Measurements from ENCODE around the gene PKD1.
"Not testable (repeated sequence)": the region's sequence is repeated elsewhere in the genome, so short reads cannot be mapped to it uniquely, and the experiment has no call there.

PKD1 gene

DNA sequence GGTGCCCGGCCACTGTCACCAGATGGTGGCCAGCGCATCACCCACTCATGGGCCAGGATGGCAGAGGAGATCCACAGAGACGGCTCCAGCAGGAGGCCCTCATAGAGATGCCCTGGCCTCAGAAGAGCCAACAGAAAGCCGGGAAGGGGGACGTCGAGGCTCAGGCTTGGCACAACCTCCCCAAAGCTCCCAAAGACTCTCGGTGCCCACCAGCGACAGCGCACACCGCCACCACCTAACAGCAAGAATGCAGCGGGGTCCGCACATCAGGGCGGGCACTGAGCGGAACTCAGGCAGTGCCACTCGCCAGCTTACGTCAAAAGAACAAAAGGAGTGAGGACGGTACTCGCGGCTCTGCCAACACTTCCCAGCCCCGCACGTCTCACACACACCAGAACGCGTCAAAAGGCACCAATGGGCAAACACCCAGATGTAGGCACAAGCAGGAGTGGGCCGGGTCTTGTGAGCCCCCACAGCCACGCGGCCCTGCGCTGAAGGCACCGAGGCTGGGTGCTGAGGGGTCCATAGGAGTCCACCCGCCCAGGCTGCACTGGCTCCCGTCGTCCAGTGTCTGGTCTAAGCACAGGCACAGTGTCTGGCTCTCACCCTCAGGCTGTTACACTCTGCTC lies 8.7 kb downstream of the PKD1 start:
- in situ Hi-C loops (cut with MboI; ENCODE audit: low sequenced_read_pairs) = loop anchor here (25.0 kb wide), 1 partner anchor 265 kb away; the partner anchor contains the start of gene MEIOB

DNA sequence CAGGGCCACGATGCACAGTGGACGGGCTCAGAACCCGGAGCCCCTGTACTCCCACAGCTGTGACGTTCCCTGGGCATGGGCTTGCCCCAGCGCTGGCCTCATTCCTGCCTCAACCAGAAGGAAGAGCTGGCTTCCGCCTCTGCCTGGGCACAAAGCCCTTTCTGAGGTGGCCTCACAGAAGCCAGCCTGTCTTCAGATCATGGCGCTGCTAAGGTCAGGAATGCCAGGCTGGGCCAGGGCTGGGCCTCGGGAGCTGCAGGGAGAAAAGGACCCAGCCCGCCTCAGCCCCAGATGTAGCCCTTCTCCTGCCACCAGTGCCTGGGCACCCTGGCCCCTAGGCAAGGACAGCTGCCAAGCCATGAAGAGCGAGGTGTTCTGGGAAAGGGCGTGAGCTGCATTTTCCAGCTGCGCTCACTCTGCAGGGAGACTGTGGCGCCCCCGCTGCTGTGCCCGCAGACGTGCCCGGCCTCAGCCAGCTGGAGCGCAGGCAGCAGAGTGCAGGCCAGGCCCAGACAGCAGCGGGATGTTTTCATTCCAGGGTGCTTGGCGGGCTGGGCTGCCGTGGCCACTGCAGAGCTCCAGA lies 9.4 kb downstream of the PKD1 start:
- in situ Hi-C loops (cut with MboI; ENCODE audit: low sequenced_read_pairs) = loop anchor here (25.0 kb wide), 1 partner anchor 264 kb away; the partner anchor contains the start of gene MEIOB

DNA sequence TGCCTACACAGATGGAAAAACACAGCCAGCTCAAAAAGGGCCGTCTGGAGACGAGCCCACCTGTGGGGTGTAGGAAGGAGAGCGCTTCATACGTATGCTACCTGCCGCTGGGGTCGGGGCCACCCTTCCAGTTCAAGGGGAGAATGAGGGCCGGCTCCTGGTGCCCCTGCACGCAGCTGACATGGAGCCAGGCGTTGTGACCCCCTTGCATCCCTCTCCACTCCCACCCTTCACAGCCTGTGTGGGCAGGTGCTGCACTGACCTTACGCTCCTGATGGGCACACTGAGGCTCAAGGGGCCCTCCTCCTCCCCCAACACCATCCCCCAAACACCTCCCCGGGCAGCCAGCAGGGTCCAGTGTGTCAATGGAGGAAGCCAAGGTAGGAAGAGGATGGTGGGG lies 10.1 kb downstream of the PKD1 start:
- in situ Hi-C loops (cut with MboI; ENCODE audit: low sequenced_read_pairs) = loop anchor here (25.0 kb wide), 1 partner anchor 263 kb away; the partner anchor contains the start of gene MEIOB

DNA sequence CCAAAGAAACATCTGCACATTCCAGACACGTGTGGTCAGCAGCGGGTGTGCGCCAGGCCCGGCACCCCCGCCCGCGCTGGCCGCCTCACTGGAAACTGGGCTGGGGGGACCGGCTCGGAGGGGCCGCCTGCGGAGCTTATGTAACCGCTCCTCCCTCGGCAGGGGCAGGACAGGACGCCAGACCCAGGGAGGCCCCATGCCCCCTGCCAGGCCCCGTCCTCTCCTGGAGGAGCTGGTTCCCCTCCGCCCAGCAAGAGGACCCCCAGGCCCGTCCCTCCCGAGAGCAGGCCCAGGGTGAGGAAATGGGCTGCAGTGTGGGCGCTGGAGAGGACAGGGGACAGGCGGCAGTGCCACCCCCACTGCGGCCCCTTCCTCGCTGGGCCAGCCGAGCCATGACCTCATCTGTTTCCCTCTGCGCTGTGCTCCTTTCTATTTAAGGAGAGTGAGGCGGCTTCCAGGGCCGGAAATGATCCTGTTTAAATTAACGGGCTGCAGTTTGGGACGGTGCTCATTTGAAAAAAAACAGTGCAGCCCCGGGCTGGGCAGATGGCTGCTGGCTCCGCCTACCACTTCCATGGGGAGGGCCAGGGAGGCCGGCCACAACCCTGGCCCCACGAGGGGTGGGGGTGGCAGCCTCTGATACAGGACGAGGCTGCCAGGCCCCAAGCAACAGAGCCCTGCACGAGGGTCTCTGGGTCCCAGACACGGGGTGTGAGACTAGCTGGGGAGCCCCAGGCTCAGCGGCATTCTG lies 10.8 kb downstream of the PKD1 start:
- in situ Hi-C loops (cut with MboI; ENCODE audit: low sequenced_read_pairs) = loop anchor here (25.0 kb wide), 1 partner anchor 263 kb away; the partner anchor contains the start of gene MEIOB

DNA sequence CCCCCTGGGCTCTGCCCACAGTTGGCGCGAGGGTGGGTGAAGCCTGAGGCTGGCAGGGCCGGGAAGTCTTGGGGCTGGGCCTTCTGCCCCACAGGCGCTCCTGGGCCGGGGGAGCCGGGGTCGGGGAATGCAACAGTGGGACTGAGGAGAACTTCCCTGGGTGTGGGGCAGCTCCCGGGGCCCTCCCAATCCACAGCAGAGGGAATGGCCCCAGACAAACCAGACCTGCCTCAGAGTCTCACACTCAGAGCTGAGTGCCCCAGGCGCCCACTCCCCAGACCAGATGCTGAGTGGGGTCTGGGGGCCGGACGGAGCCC lies 11.4 kb downstream of the PKD1 start:
- in situ Hi-C loops (cut with MboI; ENCODE audit: low sequenced_read_pairs) = not testable (repeated sequence)

DNA sequence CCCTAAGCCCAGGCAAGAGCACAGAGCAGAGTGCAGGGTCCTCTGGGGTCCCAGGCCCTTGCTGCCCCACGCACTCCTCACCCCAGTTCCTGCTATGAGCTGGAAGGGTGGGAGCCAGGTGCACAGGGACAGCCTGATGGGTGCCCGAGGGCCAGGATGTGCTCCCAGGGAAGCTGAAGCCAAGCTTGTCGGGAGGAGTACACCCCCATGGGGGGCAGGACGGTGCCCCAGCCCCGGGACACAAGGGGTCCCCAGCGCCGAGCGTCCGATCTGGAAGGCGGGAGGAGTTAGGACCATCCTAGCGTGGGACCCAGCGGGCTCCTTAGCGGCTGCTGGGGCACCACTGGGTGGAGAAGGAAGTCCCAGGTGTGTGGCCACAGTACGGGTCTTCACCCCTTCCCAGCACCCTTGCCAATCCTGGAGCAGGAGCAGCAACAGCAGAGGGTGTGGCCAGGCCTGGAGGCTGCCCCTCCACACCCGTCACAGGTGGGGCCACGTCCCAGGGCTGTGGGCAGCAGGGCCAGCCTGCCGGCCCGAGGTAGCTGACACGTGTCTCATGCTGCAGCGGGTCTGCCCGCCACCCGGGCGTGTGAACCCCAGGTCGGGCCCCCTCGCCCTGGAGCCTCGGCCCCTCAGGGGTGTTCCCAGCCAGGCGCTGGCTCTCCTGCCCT lies 11.9 kb downstream of the PKD1 start:
- in situ Hi-C loops (cut with MboI; ENCODE audit: low sequenced_read_pairs) = not testable (repeated sequence)

DNA sequence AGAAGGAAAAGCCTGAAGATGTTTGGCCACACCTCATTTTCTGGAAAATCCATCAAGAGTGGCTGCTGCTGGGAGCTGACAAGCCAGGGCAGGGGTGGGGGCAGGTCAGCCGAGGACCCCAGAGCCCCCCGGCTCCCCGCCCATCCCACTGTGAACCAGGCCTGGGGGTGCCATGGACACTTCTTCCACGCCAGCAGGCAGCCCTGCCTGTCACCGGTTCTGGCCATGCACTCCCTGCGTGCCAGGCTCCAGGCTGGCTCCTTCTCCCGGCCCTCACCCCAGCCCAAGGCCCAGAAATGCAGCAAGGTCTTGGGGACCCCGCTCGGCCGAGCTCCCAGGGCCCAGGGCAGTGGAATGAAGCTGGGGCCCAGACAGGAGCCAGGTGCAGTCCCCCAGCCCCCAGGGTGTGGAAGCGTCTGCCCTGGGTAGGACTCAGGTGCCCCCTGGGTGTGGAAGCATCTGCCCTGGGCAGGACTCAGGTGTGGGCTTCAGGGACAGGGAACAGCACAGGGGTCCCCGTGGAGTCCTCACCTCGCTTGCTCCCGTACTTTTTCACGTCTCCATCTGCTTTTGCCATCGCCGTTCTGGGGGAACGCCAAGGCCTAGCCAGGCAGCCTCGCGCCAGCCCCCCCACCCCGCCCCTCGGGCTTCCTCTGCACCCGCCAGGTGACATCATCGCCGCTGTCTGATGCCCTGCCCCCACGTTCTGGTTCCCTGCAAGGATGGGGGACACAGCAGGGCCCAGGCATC lies 12.6 kb downstream of the PKD1 start:
- in situ Hi-C loops (cut with MboI; ENCODE audit: low sequenced_read_pairs) = not testable (repeated sequence)

DNA sequence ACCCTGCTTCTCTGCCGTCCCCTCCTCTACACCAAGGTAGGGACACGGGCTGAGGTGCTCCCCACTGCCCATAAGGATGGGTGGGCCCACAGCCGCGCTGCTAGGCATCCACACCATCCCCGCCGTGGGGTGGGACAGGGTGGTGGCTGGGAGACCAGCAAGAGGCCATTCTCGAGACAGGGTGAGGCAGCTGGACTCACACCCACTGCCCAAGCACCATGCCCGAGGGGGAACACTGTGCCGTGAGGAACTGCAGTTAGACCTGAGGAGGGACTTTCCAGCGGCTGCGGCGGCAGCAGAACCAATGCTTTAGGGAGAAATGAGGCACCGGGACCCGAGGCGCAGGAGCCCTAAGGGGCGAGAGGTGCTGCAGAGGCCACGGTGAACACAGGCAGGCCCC lies 13.3 kb downstream of the PKD1 start:
- in situ Hi-C loops (cut with MboI; ENCODE audit: low sequenced_read_pairs) = no loop called here

DNA sequence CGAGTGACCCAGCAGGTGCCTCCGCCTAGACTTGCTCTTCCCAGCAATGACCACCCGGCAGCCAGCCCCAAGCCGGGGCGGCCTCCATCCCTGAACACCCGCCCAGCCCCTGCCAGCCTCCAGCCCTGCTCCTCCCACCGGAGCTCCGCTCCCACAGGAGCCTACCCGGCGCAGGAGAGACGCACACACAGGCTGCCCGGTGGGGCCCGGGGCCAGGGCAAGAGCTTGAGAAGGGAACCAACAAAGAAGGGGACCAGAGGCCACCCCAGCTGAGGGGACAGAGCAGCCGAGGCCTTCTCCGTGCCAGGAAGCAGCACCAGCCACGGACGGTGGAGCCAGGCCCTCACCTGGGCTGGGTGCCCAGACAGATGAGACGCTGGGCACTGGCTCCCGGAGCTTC lies 13.8 kb downstream of the PKD1 start:
- in situ Hi-C loops (cut with MboI; ENCODE audit: low sequenced_read_pairs) = no loop called here

DNA sequence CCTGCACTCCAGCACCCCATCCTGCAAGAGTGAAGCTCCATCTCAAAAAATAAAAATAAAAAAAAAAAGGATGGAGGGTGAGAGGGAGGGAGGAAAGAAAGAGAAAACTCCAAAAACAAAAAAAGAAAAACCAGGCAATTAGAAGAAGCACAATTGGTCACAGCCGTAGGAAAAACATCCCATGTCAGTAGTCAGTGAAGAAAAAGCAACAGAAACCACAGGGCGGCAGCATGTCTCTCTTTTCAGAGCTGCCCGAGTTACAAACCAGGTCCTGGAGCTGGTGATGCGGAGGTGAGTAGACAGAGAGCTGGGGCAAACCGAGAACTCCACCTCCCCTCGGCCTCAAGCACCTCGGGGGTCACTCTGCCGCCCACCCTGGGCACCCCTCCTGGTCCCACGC lies 14.4 kb downstream of the PKD1 start:
- in situ Hi-C loops (cut with MboI; ENCODE audit: low sequenced_read_pairs) = not testable (repeated sequence)

DNA sequence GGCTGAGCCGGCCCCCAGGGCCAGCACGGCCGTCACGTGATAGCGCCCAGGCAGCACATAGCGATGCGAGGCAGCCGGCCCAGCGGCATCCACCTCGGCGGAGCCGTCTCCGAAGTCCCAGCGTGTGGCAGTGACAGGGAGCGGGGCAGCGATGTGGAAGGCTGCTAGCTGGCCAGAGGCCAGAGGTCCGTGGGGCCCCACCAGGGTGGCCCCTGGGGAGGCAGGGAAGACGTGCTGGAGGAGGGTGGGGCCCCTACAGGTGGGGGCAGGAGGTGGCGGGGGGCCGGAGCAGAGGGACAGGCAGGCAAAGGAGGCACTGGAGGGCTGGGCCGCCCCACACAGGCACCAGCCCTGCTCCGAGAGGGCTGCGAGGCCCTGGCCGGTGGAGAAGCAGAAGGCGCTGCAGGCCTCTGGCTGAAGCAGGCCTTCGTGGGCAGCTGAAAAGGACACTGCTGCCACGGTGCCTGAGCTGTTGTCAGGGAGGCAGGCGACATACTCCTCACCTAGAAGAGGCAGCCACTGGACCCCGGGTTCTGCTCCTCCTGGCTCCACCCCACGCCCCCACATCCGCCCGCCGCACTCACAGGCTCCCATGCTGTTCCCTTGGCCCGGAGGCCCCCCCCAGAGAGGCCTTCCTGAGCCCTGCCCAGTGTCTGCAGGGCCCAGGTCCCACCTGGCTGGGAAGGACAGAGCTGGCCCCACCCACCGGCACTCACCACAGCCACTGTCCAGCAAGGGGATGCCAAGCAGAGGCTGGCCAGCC lies 17.6 kb downstream of the PKD1 start:
- in situ Hi-C loops (cut with MboI; ENCODE audit: low sequenced_read_pairs) = not testable (repeated sequence)

DNA sequence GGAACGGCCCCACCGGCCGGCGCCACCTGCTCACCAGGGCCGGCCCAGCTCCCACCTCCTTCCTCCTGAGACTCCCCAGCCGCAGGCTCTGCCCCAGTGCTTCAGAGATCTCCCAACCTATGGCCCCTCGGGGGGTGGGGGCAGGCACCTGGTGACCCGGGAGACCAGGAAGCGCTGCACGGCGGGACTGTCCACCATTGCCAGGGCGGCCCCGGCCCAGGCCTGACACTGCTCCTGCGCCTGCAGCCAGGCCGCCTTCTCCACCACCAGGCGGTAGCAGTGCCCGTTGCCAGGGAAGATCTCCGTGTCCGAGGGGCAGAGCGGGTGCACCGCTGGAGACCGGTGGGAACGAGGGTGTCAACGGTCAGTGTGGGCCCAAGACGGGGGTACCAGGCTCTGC lies 18.4 kb downstream of the PKD1 start:
- in situ Hi-C loops (cut with MboI; ENCODE audit: low sequenced_read_pairs) = not testable (repeated sequence)

DNA sequence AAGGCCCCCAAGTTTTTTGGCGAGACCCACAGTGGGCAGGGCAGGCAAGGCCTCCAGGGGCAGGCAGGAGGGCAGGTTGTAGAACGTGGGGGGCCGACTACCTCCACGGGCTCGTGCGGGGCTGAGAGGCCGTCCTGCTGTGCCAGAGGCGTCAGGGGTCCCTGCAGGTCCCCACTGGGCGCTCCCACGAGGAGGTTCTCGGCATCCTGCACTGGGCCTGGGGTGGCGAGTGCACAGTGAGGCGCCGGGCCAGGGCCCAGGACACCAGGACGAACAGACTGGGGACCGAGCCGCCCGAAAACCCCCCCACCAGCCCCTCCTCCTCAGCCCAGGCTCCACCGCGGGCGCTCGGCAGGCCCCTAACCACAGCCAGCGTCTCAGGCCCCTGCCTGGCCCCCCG lies 19.3 kb downstream of the PKD1 start:
- in situ Hi-C loops (cut with MboI; ENCODE audit: low sequenced_read_pairs) = not testable (repeated sequence)

DNA sequence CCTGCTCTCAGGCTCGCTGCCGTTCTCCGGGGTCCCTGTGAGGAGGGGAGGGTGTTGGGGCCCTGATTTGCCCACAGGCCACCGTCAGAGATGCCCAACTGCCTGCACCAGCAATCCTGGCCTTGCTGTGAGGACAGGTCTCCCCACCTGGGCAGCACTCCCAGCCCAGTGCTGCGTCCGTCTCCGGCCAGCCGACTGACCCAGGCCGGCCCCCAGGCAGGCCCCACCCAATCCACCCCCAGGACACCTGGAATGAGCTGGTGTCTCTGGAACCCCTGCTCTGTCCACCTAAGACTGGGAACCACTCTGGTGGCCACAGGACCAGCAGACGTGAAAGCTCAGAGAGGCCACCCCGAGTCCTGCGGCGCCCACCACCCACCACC lies 20.1 kb downstream of the PKD1 start:
- in situ Hi-C loops (cut with MboI; ENCODE audit: low sequenced_read_pairs) = no loop called here

DNA sequence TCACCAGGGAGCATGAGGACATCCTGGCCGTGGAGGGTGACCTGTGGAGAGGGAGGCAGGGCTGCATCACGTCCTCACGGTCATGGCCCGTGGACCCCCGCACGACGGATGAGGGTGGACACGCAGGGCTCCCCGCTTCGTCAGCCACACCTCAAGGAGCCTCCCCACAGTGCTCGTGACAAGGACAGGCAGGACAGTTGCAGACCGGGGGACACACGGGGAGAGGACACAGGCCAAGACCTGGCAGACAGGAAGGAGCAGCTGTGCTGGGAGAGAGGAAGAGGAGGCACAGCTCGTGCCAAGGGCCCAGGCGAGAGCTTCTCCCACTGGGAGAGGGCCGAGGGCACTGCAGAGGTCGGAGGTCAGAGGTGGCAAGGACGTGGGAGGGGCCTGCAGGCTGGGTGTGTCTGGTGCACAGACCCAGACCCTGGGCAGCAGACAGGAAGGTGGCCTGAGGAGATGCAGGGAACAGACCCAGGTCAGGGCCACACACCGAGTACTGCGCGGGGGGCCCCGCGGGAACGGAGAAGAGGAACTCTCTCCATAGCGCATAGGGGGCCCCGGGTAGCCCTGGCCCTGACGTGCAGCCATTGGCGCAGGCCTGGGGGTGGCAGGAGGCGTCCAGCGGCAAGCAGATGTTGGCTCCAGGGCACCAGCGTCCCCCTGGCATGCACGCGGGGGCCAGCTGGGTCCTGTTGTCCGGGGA lies 20.7 kb downstream of the PKD1 start:
- in situ Hi-C loops (cut with MboI; ENCODE audit: low sequenced_read_pairs) = not testable (repeated sequence)

DNA sequence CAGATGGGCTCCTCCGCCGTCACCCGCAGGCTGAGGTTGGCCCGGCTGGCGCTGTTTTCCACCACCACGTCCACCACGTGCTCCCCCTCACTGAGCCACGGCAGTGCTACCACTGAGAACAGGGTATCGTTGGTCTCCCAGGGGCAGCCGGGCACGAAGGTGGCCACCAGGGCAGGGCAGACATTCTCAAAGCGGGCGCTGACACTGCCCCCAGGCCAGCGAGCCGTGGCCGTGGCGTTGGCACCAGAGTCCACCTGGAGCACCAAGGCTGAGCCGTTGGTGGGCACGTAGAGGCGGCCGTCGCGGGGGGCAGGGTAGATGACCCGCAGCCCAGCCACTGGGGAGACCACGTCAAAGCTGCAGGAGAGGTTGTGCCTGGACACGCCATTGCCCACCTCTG lies 21.5 kb downstream of the PKD1 start:
- in situ Hi-C loops (cut with MboI; ENCODE audit: low sequenced_read_pairs) = not testable (repeated sequence)

DNA sequence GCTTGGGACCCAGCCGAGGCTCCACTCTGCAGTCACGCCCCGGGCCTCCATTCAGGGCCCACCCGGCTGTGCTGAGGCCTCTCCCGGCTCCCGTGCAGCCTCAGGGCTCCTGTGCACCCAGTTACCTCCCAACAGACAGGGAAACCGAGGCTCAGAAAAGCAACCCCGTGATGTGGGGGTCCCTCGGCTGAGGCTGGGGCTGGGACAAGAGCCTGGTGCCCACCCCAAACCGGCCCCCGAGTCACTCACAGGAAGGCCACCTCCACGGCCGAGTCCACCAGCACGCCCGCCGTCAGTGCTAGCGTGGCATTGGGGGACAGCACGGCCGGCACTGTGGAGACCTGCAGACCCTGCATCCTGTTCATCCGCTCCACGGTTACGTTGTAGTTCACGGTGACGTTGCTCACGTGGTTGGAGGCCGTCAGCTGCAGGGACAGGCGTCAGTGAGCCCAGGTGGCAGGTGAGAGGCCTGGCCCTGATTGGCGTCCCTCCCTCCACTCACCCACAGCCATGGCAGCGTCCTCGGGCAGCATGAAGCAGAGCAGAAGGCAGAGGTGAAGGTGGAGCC lies 23.1 kb downstream of the PKD1 start:
- in situ Hi-C loops (cut with MboI; ENCODE audit: low sequenced_read_pairs) = not testable (repeated sequence)

DNA sequence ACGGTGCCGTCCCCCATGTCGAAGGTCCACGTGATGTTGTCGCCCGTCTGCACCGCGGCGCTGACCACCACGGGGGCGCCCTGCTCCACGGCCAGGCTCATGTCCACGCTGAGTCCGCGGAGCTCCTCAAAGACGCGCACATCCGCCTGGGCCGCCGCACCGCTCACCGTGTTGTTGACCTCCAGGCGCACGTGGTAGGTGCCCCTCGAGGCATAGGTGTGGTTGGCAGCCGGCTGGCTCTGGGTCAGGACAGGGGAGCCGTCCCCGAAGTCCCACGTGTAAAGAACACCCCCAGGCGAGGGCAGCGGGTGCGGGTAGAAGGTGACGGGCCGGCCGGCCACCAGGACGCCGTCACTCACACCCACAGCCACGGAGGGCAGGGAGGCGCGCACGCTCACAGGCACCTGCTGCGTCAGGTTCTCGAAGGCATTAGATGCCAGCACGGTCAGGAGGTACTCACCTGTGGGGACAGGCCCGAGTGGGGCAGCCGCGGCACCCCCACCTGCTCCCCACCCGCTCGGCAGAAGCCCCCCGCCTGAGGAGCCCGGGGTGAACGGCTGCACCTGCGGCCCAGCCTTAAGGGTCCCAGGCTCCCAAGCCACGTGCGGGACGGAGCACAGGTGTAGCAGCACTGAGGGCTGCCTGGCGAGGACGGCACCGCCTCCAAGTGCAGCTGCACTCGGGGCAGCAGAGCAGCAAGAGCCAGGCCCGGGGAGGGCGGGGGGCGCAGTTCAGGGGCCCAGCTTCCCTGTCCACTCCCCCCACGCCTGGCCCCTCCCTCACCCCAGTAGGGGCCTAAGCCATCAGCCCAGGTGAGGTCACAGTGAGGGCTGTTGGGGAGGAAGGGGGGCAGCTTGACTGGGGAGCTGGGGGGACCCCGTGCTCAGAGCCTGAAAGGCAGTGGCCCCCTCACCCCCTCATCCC lies 24.0 kb downstream of the PKD1 start:
- in situ Hi-C loops (cut with MboI; ENCODE audit: low sequenced_read_pairs) = not testable (repeated sequence)

All from HL-60/S4 treated with retinoic acid at 250 ng/mL for 4 days and 3 days (cell line).